Thoracic aorta (tissue), 2 donors: ENCODE data around the gene GPR158. TPM values are rescaled to one million over a fixed set of nuclear protein-coding genes. Genes with fewer than 3 reads are reported as not detected.
A peak's percentile ranks its signal among the peaks of the same experiment; 100 is the strongest.

Source experiments
- ATAC-seq: fragments of 150-250 bp; one replicate; pipeline ENCODE4 v1.8.0; 2017; ENCODE audit warnings: low read depth; ENCODE audit not compliant: insufficient number of reproducible peaks, low FRiP score
- DNase-seq: peaks from one replicate; pipeline ENCODE4 v3.0.0-alpha.2; 2020; ENCODE audit warnings: low spot score
- H3K27ac ChIP-seq, 2 donors: fragments of 200-600 bp; sonication (generic); 1 replicate in 1 of 2; 2 replicates in 1 of 2; pipeline ENCODE4 v1.5.1; 2016; ENCODE audit warnings: mild to moderate bottlenecking in 2 of 2, moderate library complexity in 2 of 2
- H3K27me3 ChIP-seq: fragments of 200-600 bp; sonication (generic); replicated peaks from 2 replicates; pipeline ENCODE4 v1.6.0; 2016; ENCODE audit warnings: mild to moderate bottlenecking; ENCODE audit not compliant: insufficient read depth
- H3K36me3 ChIP-seq: fragments of 200-600 bp; sonication (generic); one replicate; pipeline ENCODE4 v1.5.1; 2016
- H3K4me1 ChIP-seq, 2 donors: fragments of 200-600 bp; sonication (generic); 1 replicate in 1 of 2; 2 replicates in 1 of 2; pipeline versions ENCODE4 v1.5.1 to v1.6.0; 2016; ENCODE audit warnings: low read depth in 2 of 2, mild to moderate bottlenecking in 1 of 2; ENCODE audit not compliant: control insufficient read depth in 1 of 2
- H3K4me3 ChIP-seq: fragments of 200-600 bp; sonication (generic); 2 replicates; pipeline ENCODE4 v1.5.1; 2016; ENCODE audit warnings: mild to moderate bottlenecking
- H3K9me3 ChIP-seq: fragments of 200-600 bp; sonication (generic); 2 replicates; pipeline ENCODE4 v1.5.1; 2016
- total RNA-seq, 2 donors: library from RNA; depleted of rRNA; stranded (reverse); fragments of >200 nt; gene quantifications; one replicate each; pipeline versions ENCODE4 v1.1.0 to v1.2.3, GENCODE V29; 2016
- TF ChIP-seq, protein P1 (sequence below): fragments of 200-600 bp; sonication (generic); IDR thresholded peaks from one replicate; pipeline ENCODE4 v1.5.1; 2019; ENCODE audit warnings: antibody characterized with exemption

Gene GPR158
- total RNA-seq, 2 donors from 2014 or later: not detected

DNA sequence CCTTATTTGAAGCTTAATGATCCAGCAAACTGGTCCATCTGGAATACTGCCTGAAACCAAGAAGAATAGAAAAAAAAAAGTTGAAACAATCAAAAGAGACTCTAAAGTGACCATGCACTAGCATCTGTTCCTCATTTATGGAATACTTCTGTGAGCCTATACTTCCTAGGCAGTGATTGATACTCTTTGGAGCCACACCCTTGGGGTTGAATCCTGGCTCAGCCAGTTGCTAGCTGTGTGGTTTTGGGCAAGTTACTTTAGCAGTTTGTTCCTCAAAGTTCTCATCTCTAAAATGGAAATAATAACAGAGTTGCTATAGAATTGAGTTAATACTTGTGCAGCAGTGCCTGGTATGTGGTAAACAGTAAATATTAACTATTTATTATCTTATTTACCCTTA, 208.9 kb downstream of the GPR158 start:
- ATAC-seq (no peak), DNase-seq (no peak)
- TF ChIP-seq, protein P1, sequence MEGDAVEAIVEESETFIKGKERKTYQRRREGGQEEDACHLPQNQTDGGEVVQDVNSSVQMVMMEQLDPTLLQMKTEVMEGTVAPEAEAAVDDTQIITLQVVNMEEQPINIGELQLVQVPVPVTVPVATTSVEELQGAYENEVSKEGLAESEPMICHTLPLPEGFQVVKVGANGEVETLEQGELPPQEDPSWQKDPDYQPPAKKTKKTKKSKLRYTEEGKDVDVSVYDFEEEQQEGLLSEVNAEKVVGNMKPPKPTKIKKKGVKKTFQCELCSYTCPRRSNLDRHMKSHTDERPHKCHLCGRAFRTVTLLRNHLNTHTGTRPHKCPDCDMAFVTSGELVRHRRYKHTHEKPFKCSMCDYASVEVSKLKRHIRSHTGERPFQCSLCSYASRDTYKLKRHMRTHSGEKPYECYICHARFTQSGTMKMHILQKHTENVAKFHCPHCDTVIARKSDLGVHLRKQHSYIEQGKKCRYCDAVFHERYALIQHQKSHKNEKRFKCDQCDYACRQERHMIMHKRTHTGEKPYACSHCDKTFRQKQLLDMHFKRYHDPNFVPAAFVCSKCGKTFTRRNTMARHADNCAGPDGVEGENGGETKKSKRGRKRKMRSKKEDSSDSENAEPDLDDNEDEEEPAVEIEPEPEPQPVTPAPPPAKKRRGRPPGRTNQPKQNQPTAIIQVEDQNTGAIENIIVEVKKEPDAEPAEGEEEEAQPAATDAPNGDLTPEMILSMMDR: no peak
- no peaks in the 10 kb centered on the region for H3K4me1 ChIP-seq
- H3K27me3 ChIP-seq: no peaks in the 10 kb centered on the region
- H3K4me3 ChIP-seq: no peak overlapping the region
- no peak overlapping the region for H3K27ac ChIP-seq
- H3K9me3 ChIP-seq: no peaks in the 10 kb centered on the region
- no peaks in the 10 kb centered on the region for H3K36me3 ChIP-seq

- H3K4me3 ChIP-seq: no peak overlapping the region
- DNase-seq: no peak
- H3K36me3 ChIP-seq: no peaks in the 10 kb centered on the region
- no peaks in the 10 kb centered on the region for H3K9me3 ChIP-seq
- ATAC-seq: no peak
- no peaks in the 10 kb centered on the region for H3K27me3 ChIP-seq
- TF ChIP-seq, protein P1: no peak
- H3K27ac ChIP-seq: no peak overlapping the region
- H3K4me1 ChIP-seq: no peaks in the 10 kb centered on the region
Observed at GRCh38 chr10:25384618-25385017, 209.8 kb downstream of the GPR158 start.

GRCh38 chr10:25388188-25388861, 213.5 kb downstream of the GPR158 start:
- DNase-seq: no peak
- TF ChIP-seq, protein P1: no peak
- ATAC-seq: peak; percentile 39

GRCh38 chr10:25388862-25389206, 214.0 kb downstream of the GPR158 start:
- H3K27me3 ChIP-seq: no peaks in the 10 kb centered on the region
- TF ChIP-seq, protein P1: no peak
- H3K36me3 ChIP-seq: no peaks in the 10 kb centered on the region
- H3K4me1 ChIP-seq: no peaks in the 10 kb centered on the region
- ATAC-seq: no peak
- no peak overlapping the region for H3K27ac ChIP-seq
- H3K4me3 ChIP-seq: no peak overlapping the region
- DNase-seq: no peak
- no peaks in the 10 kb centered on the region for H3K9me3 ChIP-seq

More at GRCh38 chr10:25388188-25388861, 213.5 kb downstream of the GPR158 start:
- no peaks in the 10 kb centered on the region for H3K36me3 ChIP-seq
- no peaks in the 10 kb centered on the region for H3K4me1 ChIP-seq
- H3K27me3 ChIP-seq: no peaks in the 10 kb centered on the region
- no peak overlapping the region for H3K4me3 ChIP-seq
- no peak overlapping the region for H3K27ac ChIP-seq
- H3K9me3 ChIP-seq: no peaks in the 10 kb centered on the region

DNA sequence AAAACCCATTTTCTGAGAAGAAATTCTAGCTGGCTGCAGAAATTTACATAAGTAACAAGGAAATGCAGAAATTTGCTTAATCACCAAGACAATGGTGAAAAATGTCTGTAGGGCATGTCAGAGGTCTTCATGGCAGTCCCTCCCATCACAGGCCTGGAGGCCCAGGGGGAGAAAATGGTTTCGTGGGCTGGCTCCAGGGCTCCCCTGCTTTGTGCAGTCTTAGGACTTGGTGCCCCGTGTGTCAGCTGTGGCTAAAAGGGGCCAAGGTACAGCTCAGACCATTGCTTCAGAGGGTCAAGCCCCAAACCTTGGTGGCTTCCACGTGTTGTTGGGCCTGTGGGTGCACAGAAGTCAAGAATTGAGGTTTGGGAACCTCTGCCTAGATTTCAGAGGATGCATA, 215.9 kb downstream of the GPR158 start:
- Histone ChIP-seq H3K27ac (no peak overlapping the region), H3K36me3 (no peaks in the 10 kb centered on the region), H3K4me3 (no peak overlapping the region), H3K27me3 (no peaks in the 10 kb centered on the region), H3K9me3 (no peaks in the 10 kb centered on the region), H3K4me1 (no peaks in the 10 kb centered on the region)
- ATAC-seq: no peak
- TF ChIP-seq, protein P1: no peak
- DNase-seq: no peak
